ENCODE results near the gene PACS2.
A peak's percentile ranks its signal among the peaks of the same experiment; 100 is the strongest.
"Not testable (repeated sequence)": the region's sequence is repeated elsewhere in the genome, so short reads cannot be mapped to it uniquely, and the experiment has no call there.

PACS2 gene

GRCh38 chr14:105351410-105351809 is 36.9 kb downstream of the PACS2 start:
- no peaks in the 10 kb centered on the region for H3K9me3 Mint-ChIP-seq
- DNase-seq = no peak
- peaks cover 7 to 11% of the 10 kb centered on the region in 2 donors for H3K36me3 Mint-ChIP-seq
- no peak overlapping the region for H3K4me3 Mint-ChIP-seq
- H3K27ac Mint-ChIP-seq = no peak overlapping the region
- peaks cover 8 to 12% of the 10 kb centered on the region in 2 donors for H3K4me1 Mint-ChIP-seq
- no peaks in the 10 kb centered on the region for H3K27me3 Mint-ChIP-seq
- no peak for ATAC-seq (replicated peaks)

GRCh38 chr14:105351920-105352851 is 37.6 kb downstream of the PACS2 start:
- peaks cover 7 to 13% of the 10 kb centered on the region in 2 donors for H3K36me3 Mint-ChIP-seq
- no peak overlapping the region for H3K4me3 Mint-ChIP-seq
- DNase-seq (peak; percentile 80), ATAC-seq (replicated peaks) (peak; percentile 99)
- no peaks in the 10 kb centered on the region for H3K9me3 Mint-ChIP-seq
- no peaks in the 10 kb centered on the region for H3K27me3 Mint-ChIP-seq
- peaks cover 5 to 7% of the 10 kb centered on the region in 2 donors for H3K4me1 Mint-ChIP-seq
- peak overlapping the region; percentile 62 for H3K27ac Mint-ChIP-seq

- Mint-ChIP-seq H3K36me3 (peaks cover 7 to 17% of the 10 kb centered on the region in 2 donors), H3K4me3 (no peak overlapping the region), H3K27me3 (no peaks in the 10 kb centered on the region), H3K4me1 (peaks cover 5 to 7% of the 10 kb centered on the region in 2 donors), H3K27ac (peak overlapping the region; percentile 20), H3K9me3 (no peaks in the 10 kb centered on the region)
- no peak for DNase-seq
- no peak for ATAC-seq (replicated peaks)
Measured at GRCh38 chr14:105353136-105353535, 38.6 kb downstream of the PACS2 start.

- peaks cover 5 to 7% of the 10 kb centered on the region in 2 donors for H3K4me1 Mint-ChIP-seq
- H3K27ac Mint-ChIP-seq = no peak overlapping the region
- DNase-seq (no peak), ATAC-seq (replicated peaks) (no peak)
- no peaks in the 10 kb centered on the region for H3K27me3 Mint-ChIP-seq
- H3K4me3 Mint-ChIP-seq = no peak overlapping the region
- H3K9me3 Mint-ChIP-seq = no peaks in the 10 kb centered on the region
- peaks cover 9 to 17% of the 10 kb centered on the region in 2 donors for H3K36me3 Mint-ChIP-seq
Measured at GRCh38 chr14:105354541-105354940, 40.0 kb downstream of the PACS2 start.

GRCh38 chr14:105355049-105355575 is 40.6 kb downstream of the PACS2 start:
- no peak overlapping the region for H3K4me3 Mint-ChIP-seq
- peaks cover 5 to 7% of the 10 kb centered on the region in 2 donors for H3K4me1 Mint-ChIP-seq
- no peaks in the 10 kb centered on the region for H3K9me3 Mint-ChIP-seq
- ATAC-seq (replicated peaks) = no peak
- no peak for DNase-seq
- H3K27ac Mint-ChIP-seq = no peak overlapping the region
- peaks cover 9 to 17% of the 10 kb centered on the region in 2 donors for H3K36me3 Mint-ChIP-seq
- no peaks in the 10 kb centered on the region for H3K27me3 Mint-ChIP-seq

GRCh38 chr14:105355850-105356604 is 41.5 kb downstream of the PACS2 start:
- Mint-ChIP-seq H3K9me3 (no peaks in the 10 kb centered on the region), H3K27me3 (no peaks in the 10 kb centered on the region), H3K4me3 (no peak overlapping the region), H3K36me3 (peaks cover 9 to 17% of the 10 kb centered on the region in 2 donors), H3K27ac (peak overlapping the region; percentile 33), H3K4me1 (peaks cover 5 to 7% of the 10 kb centered on the region in 2 donors)
- no peak for ATAC-seq (replicated peaks)
- DNase-seq = no peak

- Mint-ChIP-seq H3K36me3 (peaks cover 9 to 26% of the 10 kb centered on the region in 2 donors), H3K4me3 (no peak overlapping the region), H3K27ac (peak overlapping the region; percentile 76), H3K9me3 (no peaks in the 10 kb centered on the region), H3K27me3 (no peaks in the 10 kb centered on the region), H3K4me1 (peaks cover 5% of the 10 kb centered on the region in 2 donors)
- no peak for ATAC-seq (replicated peaks)
- no peak for DNase-seq
Measured at GRCh38 chr14:105356927-105357326, 42.4 kb downstream of the PACS2 start.

GRCh38 chr14:105357626-105358025 is 43.1 kb downstream of the PACS2 start:
- DNase-seq (no peak), ATAC-seq (replicated peaks) (no peak)
- Mint-ChIP-seq H3K9me3 (no peaks in the 10 kb centered on the region), H3K27ac (peak overlapping the region; percentile 76), H3K27me3 (no peaks in the 10 kb centered on the region), H3K4me3 (no peak overlapping the region), H3K36me3 (peaks cover 10 to 28% of the 10 kb centered on the region in 2 donors), H3K4me1 (peaks cover 0 to 3% of the 10 kb centered on the region in 2 donors)

GRCh38 chr14:105358140-105358846 is 43.7 kb downstream of the PACS2 start:
- DNase-seq (no peak), ATAC-seq (replicated peaks) (no peak)
- H3K27me3 Mint-ChIP-seq = no peaks in the 10 kb centered on the region
- H3K36me3 Mint-ChIP-seq = peaks cover 10 to 28% of the 10 kb centered on the region in 2 donors
- H3K9me3 Mint-ChIP-seq = no peaks in the 10 kb centered on the region
- no peak overlapping the region for H3K4me3 Mint-ChIP-seq
- H3K4me1 Mint-ChIP-seq = peaks cover 2 to 3% of the 10 kb centered on the region in 2 donors
- no peak overlapping the region for H3K27ac Mint-ChIP-seq

- H3K4me1 Mint-ChIP-seq = peaks cover 7 to 9% of the 10 kb centered on the region in 2 donors
- DNase-seq (no peak), ATAC-seq (replicated peaks) (no peak)
- peaks cover 10 to 28% of the 10 kb centered on the region in 2 donors for H3K36me3 Mint-ChIP-seq
- no peak overlapping the region for H3K27ac Mint-ChIP-seq
- H3K27me3 Mint-ChIP-seq = no peaks in the 10 kb centered on the region
- H3K4me3 Mint-ChIP-seq = no peak overlapping the region
- no peaks in the 10 kb centered on the region for H3K9me3 Mint-ChIP-seq
Measured at GRCh38 chr14:105358943-105359342, 44.4 kb downstream of the PACS2 start.

GRCh38 chr14:105361412-105361811 is 46.9 kb downstream of the PACS2 start:
- Mint-ChIP-seq H3K36me3 (peaks cover 4 to 16% of the 10 kb centered on the region in 2 donors), H3K4me1 (peaks cover 10 to 11% of the 10 kb centered on the region in 2 donors), H3K27ac (peak overlapping the region; percentile 42)
- ATAC-seq (replicated peaks); H3K27me3 Mint-ChIP-seq; H3K9me3 Mint-ChIP-seq; H3K4me3 Mint-ChIP-seq; DNase-seq: not testable (repeated sequence)

GRCh38 chr14:105363847-105364708 is 49.5 kb downstream of the PACS2 start:
- Mint-ChIP-seq H3K4me1 (peaks cover 11 to 12% of the 10 kb centered on the region in 2 donors), H3K36me3 (peaks cover 7 to 15% of the 10 kb centered on the region in 2 donors), H3K27me3 (no peaks in the 10 kb centered on the region), H3K4me3 (peak overlapping the region; percentile 74 to 77), H3K27ac (no peak overlapping the region), H3K9me3 (no peaks in the 10 kb centered on the region)
- peak; percentile 74 to 82 for ATAC-seq (replicated peaks)
- DNase-seq = no peak

- Mint-ChIP-seq H3K27ac (no peak overlapping the region), H3K27me3 (no peaks in the 10 kb centered on the region), H3K4me3 (no peak overlapping the region), H3K4me1 (peaks cover 11 to 12% of the 10 kb centered on the region in 2 donors), H3K9me3 (no peaks in the 10 kb centered on the region), H3K36me3 (peaks cover 7 to 19% of the 10 kb centered on the region in 2 donors)
- DNase-seq (no peak), ATAC-seq (replicated peaks) (no peak)
Measured at GRCh38 chr14:105365101-105365500, 50.6 kb downstream of the PACS2 start.
